ENCODE measurements around the gene OR2V1. TPM values are rescaled to one million over a fixed set of nuclear protein-coding genes. Genes with fewer than 3 reads are reported as not detected.
A peak's percentile ranks its signal among the peaks of the same experiment; 100 is the strongest.
"Not testable (repeated sequence)": the region's sequence is repeated elsewhere in the genome, so short reads cannot be mapped to it uniquely, and the experiment has no call there.

The OR2V1 gene
- total RNA-seq, 5 donors from 2014 or later (not counting 1 experiment from before 2014, with no cell fraction given) = not detected

DNA sequence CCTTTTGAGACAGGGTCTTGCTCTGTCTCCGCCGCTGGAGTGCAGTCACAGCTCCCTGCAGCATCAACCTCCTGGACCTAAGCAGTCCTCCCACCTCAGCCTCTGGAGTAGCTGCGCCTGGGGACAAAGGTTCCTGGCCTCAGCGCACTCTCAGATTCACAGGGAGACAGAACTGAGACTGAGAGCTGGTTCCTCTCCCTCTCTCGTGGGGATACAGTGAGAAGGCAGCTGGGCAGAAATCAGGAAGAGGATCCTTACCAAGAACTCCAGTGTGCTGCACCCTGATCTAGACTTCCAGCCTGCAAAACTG is 26.8 kb downstream of the OR2V1 start:
- peaks cover 9 to 22% (median 15%) of the 10 kb centered on the region in 3 donors for H3K4me1 Mint-ChIP-seq
- H3K9me3 ChIP-seq; H3K27ac ChIP-seq (ENCODE audit: low read length); H3K36me3 ChIP-seq (ENCODE audit: control insufficient read depth in 2 of 2, extremely low read depth in 1 of 2, insufficient read depth in 1 of 2, low read length in 1 of 2); H3K4me1 ChIP-seq (ENCODE audit: control insufficient read depth in 1 of 2, extremely low read depth in 1 of 2, insufficient read depth in 2 of 2, low read length in 2 of 2); DNase-seq; CTCF ChIA-PET; H3K9me3 Mint-ChIP-seq; H3K36me3 Mint-ChIP-seq; POLR2A ChIA-PET: not testable (repeated sequence)
- peak in 1 of 4 experiments; percentile 19 for ATAC-seq (replicated peaks in 1 of 4)
- Histone ChIP-seq H3K4me3 (ENCODE audit: control insufficient read depth in 1 of 2, extremely low read depth in 1 of 2, low read length in 1 of 2) (peak overlapping the region in 1 of 2 donors; percentile 17), H3K27me3 (replicated peaks in 1 of 2; ENCODE audit: control insufficient read depth in 2 of 2, extremely low read depth in 1 of 2, insufficient read depth in 2 of 2, low read length in 1 of 2) (peaks cover 9 to 54% of the 10 kb centered on the region in 2 experiments)
- peak overlapping the region; percentile 70 to 82 (median 77) for H3K4me3 Mint-ChIP-seq
- WGBS (ENCODE audit: insufficient coverage) = 20% methylated on average over 2 of the region's 5 CpGs
- peaks cover 50 to 61% of the 10 kb centered on the region in 2 donors for H3K27me3 Mint-ChIP-seq
- peak overlapping the region in 1 of 2 donors; percentile 75 for H3K27ac Mint-ChIP-seq

DNA sequence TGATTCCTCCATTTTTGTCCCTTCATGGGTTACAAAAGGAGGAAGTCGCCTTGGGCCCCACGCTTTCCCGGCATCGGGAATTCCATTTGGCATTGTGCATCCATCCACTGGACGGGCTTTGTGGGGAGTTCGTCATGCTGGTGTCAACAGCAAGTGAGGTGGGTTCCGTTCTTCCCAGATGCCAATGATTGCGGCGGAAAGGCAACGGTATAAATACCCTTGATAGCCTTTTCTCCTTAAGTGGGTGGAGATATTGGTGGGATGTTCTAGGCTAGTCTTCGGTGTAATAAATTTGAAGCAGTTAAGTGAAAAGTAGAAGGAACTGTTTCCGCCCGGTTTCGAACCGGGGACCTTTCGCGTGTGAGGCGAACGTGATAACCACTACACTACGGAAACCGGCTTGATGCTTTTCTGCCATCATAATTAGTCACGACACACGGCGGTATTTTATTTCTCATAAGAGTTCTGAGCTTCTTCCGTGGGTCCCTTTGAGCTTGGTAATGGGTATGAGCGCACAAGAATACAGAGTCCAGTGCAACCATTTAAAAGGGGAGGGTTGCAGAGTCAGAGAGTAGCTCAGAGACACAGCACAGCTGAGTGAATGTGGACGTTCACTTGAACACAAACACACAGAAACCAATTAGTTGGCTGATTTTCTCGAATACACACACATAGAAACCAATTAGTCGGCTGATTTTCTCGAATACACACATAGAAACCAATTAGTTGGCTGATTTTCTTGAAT is 28.9 kb downstream of the OR2V1 start:
- H3K9me3 Mint-ChIP-seq; H3K36me3 ChIP-seq (ENCODE audit: control insufficient read depth in 2 of 2, extremely low read depth in 1 of 2, insufficient read depth in 1 of 2, low read length in 1 of 2); H3K4me1 ChIP-seq (ENCODE audit: control insufficient read depth in 1 of 2, extremely low read depth in 1 of 2, insufficient read depth in 2 of 2, low read length in 2 of 2); H3K27ac ChIP-seq (ENCODE audit: low read length); H3K36me3 Mint-ChIP-seq; H3K4me3 Mint-ChIP-seq; DNase-seq; ATAC-seq (replicated peaks in 1 of 4); CTCF ChIA-PET; H3K9me3 ChIP-seq; H3K27ac Mint-ChIP-seq; POLR2A ChIA-PET; H3K4me3 ChIP-seq (ENCODE audit: control insufficient read depth in 1 of 2, extremely low read depth in 1 of 2, low read length in 1 of 2): not testable (repeated sequence)
- peaks cover 34 to 46% of the 10 kb centered on the region in 2 donors for H3K27me3 Mint-ChIP-seq
- WGBS (ENCODE audit: insufficient coverage) = no CpG with 5 or more reads among the region's 30 CpGs
- H3K4me1 Mint-ChIP-seq = peaks cover 13 to 25% (median 19%) of the 10 kb centered on the region in 3 donors
- peaks cover 11 to 44% of the 10 kb centered on the region in 2 experiments for H3K27me3 ChIP-seq (replicated peaks in 1 of 2; ENCODE audit: control insufficient read depth in 2 of 2, extremely low read depth in 1 of 2, insufficient read depth in 2 of 2, low read length in 1 of 2)

DNA sequence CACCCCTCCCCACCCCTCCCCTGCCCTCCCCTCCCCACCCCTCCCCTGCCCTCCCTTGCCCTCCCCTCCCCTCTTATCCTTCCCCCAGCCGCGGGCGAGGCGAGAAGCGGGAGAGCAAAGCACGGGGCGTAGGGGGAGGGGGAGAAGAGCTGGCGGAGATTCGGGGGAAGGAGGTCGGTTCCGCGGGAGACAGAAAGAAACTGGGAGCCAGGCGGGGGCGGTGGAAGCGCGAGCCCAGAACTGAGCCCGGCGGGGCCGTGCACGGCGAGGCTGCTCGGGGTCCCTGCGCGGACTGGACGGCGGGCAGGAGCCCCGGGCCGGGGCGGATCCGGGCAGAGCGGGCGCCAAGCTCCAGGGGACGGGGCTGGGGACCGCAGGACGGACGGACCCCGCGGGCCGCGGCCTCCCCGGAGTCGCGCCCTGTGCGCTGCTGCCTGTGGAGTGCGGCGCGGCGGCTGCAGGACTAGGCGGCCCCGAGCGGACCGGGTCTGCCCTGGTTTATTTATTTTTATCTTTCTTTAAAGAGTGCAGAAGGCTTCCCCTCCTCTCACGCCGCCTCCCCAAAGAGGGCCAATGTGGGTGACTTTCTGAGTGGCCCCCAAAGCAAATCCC is 29.8 kb downstream of the OR2V1 start:
- POLR2A ChIA-PET; H3K9me3 Mint-ChIP-seq; H3K27ac Mint-ChIP-seq; H3K4me1 ChIP-seq (ENCODE audit: control insufficient read depth in 1 of 2, extremely low read depth in 1 of 2, insufficient read depth in 2 of 2, low read length in 2 of 2); ATAC-seq (replicated peaks in 1 of 4); H3K4me3 ChIP-seq (ENCODE audit: control insufficient read depth in 1 of 2, extremely low read depth in 1 of 2, low read length in 1 of 2); H3K27ac ChIP-seq (ENCODE audit: low read length); H3K36me3 ChIP-seq (ENCODE audit: control insufficient read depth in 2 of 2, extremely low read depth in 1 of 2, insufficient read depth in 1 of 2, low read length in 1 of 2); H3K4me3 Mint-ChIP-seq; DNase-seq; CTCF ChIA-PET; H3K36me3 Mint-ChIP-seq; H3K9me3 ChIP-seq: not testable (repeated sequence)
- H3K27me3 Mint-ChIP-seq = peaks cover 27 to 39% of the 10 kb centered on the region in 2 donors
- peaks cover 13 to 25% (median 19%) of the 10 kb centered on the region in 3 donors for H3K4me1 Mint-ChIP-seq
- WGBS (ENCODE audit: insufficient coverage) = no CpG with 5 or more reads among the region's 54 CpGs
- peaks cover 11 to 36% of the 10 kb centered on the region in 2 experiments for H3K27me3 ChIP-seq (replicated peaks in 1 of 2; ENCODE audit: control insufficient read depth in 2 of 2, extremely low read depth in 1 of 2, insufficient read depth in 2 of 2, low read length in 1 of 2)

DNA sequence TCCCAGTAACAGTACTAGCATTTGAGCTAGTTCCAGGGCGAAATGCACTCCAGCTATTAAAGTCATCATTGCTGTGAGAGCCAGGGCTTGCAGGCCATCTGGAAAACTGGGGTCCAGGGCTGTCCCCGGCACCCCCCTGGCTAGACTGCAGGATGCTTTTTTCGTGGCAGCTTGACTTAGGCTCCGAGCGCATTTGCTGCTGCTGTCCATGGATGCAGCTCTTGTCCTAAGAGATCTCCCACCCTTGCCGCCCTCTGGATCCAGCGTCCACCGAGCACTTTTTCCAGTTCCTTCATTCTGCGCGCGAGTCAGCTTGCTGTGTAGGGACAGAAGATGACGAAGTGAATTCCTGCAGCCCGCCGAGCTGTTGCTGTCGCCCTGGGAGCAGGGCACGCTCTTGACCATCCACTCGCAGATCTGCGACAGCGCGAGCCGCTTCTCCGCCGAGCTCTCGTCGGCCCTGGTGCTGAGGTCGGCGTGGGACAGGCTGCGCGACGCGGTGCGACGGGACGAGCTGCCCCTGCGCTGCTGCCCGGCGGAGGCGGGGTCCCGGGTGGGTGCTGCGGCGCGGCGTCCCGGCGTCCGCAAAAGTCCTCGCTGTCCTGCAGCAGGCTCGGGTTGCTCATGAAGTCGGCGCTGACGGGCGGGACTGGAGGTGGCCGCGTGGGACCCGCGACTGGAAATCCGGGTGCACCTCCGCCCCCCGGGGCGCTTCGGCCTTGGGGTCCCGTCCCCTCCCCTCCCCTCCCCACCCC is 30.7 kb downstream of the OR2V1 start:
- no peaks in the 10 kb centered on the region for H3K36me3 ChIP-seq (ENCODE audit: control insufficient read depth in 2 of 2, extremely low read depth in 1 of 2, insufficient read depth in 1 of 2, low read length in 1 of 2)
- POLR2A ChIA-PET = no interaction called here
- no peak for DNase-seq
- peaks cover 11 to 33% of the 10 kb centered on the region in 2 experiments for H3K27me3 ChIP-seq (replicated peaks in 1 of 2; ENCODE audit: control insufficient read depth in 2 of 2, extremely low read depth in 1 of 2, insufficient read depth in 2 of 2, low read length in 1 of 2)
- H3K27ac ChIP-seq (ENCODE audit: low read length) = no peak overlapping the region
- no peak overlapping the region for H3K4me3 ChIP-seq (ENCODE audit: control insufficient read depth in 1 of 2, extremely low read depth in 1 of 2, low read length in 1 of 2)
- peaks cover 22 to 35% of the 10 kb centered on the region in 2 donors for H3K27me3 Mint-ChIP-seq
- 13% methylated on average over 44 of the region's 62 CpGs for whole genome bisulfite sequencing (ENCODE audit: insufficient coverage)
- H3K4me1 ChIP-seq (ENCODE audit: control insufficient read depth in 1 of 2, extremely low read depth in 1 of 2, insufficient read depth in 2 of 2, low read length in 2 of 2) = peaks cover 0 to 9% of the 10 kb centered on the region in 2 experiments
- CTCF ChIA-PET = interaction anchor here in 1 of 2 donors (0.6 kb wide), 1 partner anchor 63 kb away, joined by 3 read pairs; no protein-coding TSS in a partner anchor
- H3K9me3 ChIP-seq = no peaks in the 10 kb centered on the region
- H3K9me3 Mint-ChIP-seq = no peaks in the 10 kb centered on the region
- peak overlapping the region in 2 of 3 donors; percentile 24 to 60 for H3K4me3 Mint-ChIP-seq
- no peak for ATAC-seq (replicated peaks in 1 of 4)
- peaks cover 13 to 22% (median 19%) of the 10 kb centered on the region in 3 donors for H3K4me1 Mint-ChIP-seq
- H3K36me3 Mint-ChIP-seq = no peaks in the 10 kb centered on the region
- no peak overlapping the region for H3K27ac Mint-ChIP-seq

DNA sequence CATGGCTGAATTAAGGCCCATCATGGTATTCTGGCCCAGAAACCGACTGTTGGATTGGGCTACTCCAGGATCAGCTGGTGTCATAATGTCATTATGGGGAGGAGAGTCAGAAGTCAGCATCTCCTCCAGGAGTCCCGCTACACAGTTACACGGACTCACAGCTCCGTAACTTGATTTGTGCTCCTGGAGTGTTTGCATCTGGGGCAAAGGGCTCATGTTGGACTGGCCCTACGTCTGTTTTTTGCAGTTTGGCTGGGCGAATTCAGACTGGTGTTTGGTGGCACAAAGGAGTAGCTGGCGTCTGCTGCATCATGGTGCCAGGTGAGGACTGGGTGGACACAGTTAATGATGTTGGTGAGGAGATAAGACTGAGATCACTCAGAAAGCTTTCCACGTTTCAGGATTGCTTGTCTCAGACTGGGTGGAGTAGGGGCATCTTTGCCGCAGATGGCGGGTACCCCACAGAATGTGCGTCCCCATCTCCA is 31.3 kb downstream of the OR2V1 start:
- no peaks in the 10 kb centered on the region for H3K36me3 ChIP-seq (ENCODE audit: control insufficient read depth in 2 of 2, extremely low read depth in 1 of 2, insufficient read depth in 1 of 2, low read length in 1 of 2)
- no peaks in the 10 kb centered on the region for H3K9me3 ChIP-seq
- Mint-ChIP-seq H3K4me1 (peaks cover 13 to 21% (median 19%) of the 10 kb centered on the region in 3 donors), H3K4me3 (peak overlapping the region in 1 of 3 donors; percentile 60), H3K27me3 (peaks cover 27 to 35% of the 10 kb centered on the region in 2 donors), H3K9me3 (no peaks in the 10 kb centered on the region), H3K27ac (peak overlapping the region in 1 of 2 donors; percentile 5), H3K36me3 (no peaks in the 10 kb centered on the region)
- CTCF ChIA-PET = interaction anchor here in 1 of 2 donors (0.6 kb wide), 1 partner anchor 64 kb away, joined by 3 read pairs; no protein-coding TSS in a partner anchor
- POLR2A ChIA-PET = no interaction called here
- 52% methylated on average over 8 of the region's 11 CpGs for WGBS (ENCODE audit: insufficient coverage)
- no peak overlapping the region for H3K4me3 ChIP-seq (ENCODE audit: control insufficient read depth in 1 of 2, extremely low read depth in 1 of 2, low read length in 1 of 2)
- H3K27ac ChIP-seq (ENCODE audit: low read length) = no peak overlapping the region
- ATAC-seq (replicated peaks in 1 of 4) (no peak), DNase-seq (no peak)
- H3K4me1 ChIP-seq (ENCODE audit: control insufficient read depth in 1 of 2, extremely low read depth in 1 of 2, insufficient read depth in 2 of 2, low read length in 2 of 2) = peaks cover 0 to 9% of the 10 kb centered on the region in 2 experiments
- H3K27me3 ChIP-seq (replicated peaks in 1 of 2; ENCODE audit: control insufficient read depth in 2 of 2, extremely low read depth in 1 of 2, insufficient read depth in 2 of 2, low read length in 1 of 2) = peaks cover 11 to 28% of the 10 kb centered on the region in 2 experiments

Data from T-cell (primary cell).